ENCODE data around the gene MBNL2.

Gene MBNL2

DNA sequence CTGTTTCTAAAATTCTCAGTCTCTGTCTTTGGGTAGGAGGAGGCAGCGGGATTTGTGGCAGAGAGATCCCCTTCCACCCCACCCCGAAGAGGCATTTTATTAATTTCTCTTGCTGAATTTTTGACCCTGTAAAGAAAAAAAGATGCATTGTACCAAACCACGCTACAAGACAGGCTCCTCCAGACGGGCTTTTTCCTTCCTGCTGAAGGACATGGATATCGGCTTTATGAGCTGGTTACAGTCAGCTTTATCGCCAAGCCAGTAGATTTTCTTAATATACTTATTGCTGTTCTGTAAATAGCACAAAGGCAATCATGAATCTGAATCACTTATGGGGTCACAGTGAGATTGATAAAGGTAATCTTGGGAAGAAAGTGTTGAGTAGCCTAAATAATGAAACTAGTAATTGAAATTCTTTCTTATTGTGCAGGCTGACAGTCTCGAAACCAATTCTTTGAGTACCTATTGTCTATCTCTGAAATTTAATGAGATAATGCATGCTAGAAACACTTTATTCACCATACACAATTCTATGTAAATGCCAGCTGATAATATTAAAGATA lies 24.5 kb downstream of the MBNL2 start:
- TF ChIP-seq TAF1 (IDR thresholded peaks at IDR 0.05; ENCODE audit: borderline replicate concordance, low read depth, low read length) (no peak), POLR2AphosphoS5 (IDR thresholded peaks at IDR 0.05; ENCODE audit: low read depth, low read length) (no peak), POLR2A (IDR thresholded peaks at IDR 0.05; ENCODE audit: low read depth, low read length) (no peak)
- DNase-seq (ENCODE audit: insufficient read length) (no peak), FAIRE-seq (no peak)

DNA sequence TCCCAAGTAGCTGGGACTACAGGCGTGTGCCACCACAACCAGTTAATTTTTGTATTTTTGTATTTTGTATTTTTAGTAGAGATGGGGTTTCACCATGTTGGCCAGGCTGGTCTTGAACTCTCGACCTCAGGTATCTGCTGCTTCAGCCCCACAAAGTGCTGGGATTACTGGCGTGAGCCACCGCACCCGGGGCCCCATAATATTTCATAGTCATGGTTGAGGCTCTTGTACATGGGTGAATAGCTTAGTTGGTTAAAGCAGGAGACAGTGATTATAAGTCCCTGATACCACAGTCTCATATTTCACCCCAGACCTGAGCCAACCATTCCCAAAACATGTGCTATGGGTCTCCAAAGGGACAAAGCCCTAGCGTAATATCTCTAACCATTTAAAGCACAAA lies 26.1 kb downstream of the MBNL2 start:
- DNase-seq (ENCODE audit: insufficient read length) (no peak), FAIRE-seq (no peak)
- no peak for TF ChIP-seq POLR2A (IDR thresholded peaks at IDR 0.05; ENCODE audit: low read depth, low read length)

DNA sequence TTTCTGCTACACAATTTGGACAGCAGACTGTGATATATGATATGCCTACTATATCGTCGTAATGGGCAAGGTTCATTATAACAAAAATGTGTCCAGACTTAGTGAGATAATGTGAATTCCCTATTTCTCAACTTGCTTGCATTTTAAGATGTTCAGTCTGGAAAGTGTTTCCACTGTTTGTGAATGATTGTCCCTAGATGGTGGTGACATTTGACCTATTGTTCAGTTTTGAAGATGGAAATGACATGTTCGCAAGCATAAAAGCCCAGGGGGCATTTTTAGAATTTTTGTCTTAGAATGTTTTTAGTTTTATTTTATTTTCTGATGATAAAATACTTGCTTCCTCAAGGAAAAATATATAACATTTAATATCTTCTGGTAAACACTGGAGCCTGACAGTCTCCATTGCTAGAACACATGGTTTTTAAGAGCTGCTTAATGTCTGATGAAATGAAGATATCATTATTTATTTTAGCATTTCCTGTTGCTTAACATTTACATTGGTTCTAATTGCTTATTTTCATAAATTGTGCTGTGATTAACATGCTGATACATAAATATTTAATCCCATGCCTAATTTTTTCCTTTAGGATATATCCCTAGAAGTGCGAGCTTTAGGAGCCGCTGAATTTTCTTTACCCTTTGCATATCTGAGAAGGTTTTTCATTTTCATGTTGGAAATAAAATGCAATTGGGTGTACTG lies 27.1 kb downstream of the MBNL2 start:
- TF ChIP-seq TAF1 (IDR thresholded peaks at IDR 0.05; ENCODE audit: borderline replicate concordance, low read depth, low read length), result no peak
- TF ChIP-seq POLR2AphosphoS5 (IDR thresholded peaks at IDR 0.05; ENCODE audit: low read depth, low read length), result no peak
- TF ChIP-seq POLR2A (IDR thresholded peaks at IDR 0.05; ENCODE audit: low read depth, low read length), result no peak
- no peak for DNase-seq (ENCODE audit: insufficient read length)
- FAIRE-seq, result no peak

DNA sequence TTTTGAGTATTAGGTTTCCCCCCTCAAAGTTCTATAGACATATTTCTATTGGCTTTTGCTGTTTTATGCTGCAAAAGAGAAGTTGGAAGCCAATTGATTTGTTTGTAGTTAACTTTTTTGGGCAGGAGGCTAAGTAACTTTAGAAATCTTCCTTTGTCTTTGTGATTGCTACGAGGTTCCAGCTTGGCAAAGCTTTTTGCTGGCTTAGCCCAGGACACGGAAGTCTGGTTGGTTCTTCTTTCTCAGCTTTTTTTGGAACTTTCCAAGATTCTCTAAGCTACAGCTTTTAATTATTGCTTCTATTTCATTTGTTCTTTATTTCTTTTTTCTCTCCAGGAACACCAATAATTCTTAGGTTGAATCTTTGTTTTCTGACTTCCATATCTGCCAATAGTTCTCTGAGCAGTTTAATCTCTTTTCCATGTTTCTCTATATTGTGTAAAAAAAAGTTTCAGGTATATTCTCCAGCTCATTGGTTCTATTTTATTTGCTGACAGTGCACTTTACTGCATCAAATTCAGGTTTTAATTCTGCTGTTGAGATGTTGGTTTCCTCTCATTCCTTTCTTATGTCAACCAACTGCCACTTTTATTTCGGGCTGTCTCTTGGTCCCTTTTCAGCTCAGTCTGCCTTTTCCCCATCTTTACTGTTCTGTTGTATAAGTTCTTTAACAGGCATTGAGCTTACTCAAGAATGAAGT lies 27.8 kb downstream of the MBNL2 start:
- DNase-seq (ENCODE audit: insufficient read length), result no peak
- TF ChIP-seq POLR2AphosphoS5 (IDR thresholded peaks at IDR 0.05; ENCODE audit: low read depth, low read length) (no peak), POLR2A (IDR thresholded peaks at IDR 0.05; ENCODE audit: low read depth, low read length) (no peak), TAF1 (IDR thresholded peaks at IDR 0.05; ENCODE audit: borderline replicate concordance, low read depth, low read length) (no peak)
- no peak for FAIRE-seq

DNA sequence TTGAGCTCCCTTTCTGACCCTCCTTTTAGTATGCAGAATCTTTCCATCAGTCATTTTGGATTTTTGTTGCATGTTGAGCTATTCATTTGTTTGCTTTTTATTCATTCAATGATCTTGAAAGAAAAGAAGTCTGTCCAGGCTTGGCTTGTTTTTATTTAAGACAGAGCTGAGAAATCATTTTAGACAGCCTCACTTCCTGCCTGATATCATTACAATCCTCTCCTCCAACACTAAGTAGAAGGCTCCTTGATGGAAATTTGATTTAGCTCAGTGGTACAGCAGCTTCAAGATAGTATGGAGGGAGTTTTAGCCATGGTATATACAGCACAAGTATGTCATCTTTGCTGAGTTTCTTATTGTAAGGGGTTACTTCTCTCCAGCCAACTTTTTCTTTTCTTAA lies 28.4 kb downstream of the MBNL2 start:
- DNase-seq (ENCODE audit: insufficient read length), result no peak
- no peak for FAIRE-seq
- TF ChIP-seq POLR2AphosphoS5 (IDR thresholded peaks at IDR 0.05; ENCODE audit: low read depth, low read length) (no peak), TAF1 (IDR thresholded peaks at IDR 0.05; ENCODE audit: borderline replicate concordance, low read depth, low read length) (no peak), POLR2A (IDR thresholded peaks at IDR 0.05; ENCODE audit: low read depth, low read length) (no peak)

DNA sequence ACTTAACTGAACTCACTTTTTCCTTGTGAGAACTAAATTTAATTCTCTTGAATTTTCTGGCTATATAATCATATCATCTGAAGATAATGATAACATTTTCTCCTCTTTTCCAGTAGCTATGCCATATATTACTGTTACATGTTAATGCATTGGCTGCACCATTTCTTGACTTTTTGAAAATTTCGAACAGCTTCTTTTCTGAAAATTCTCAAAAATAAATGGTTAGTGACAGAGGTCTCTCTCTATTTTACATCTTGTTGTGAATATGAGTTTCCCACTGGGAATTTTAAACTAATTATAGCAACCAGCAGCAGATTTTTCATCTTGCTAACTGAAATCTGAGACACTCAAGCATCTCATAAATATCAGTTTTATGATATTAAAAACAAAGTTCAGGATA lies 30.6 kb downstream of the MBNL2 start:
- no peak for TF ChIP-seq POLR2A (IDR thresholded peaks at IDR 0.05; ENCODE audit: low read depth, low read length)
- no peak for TF ChIP-seq TAF1 (IDR thresholded peaks at IDR 0.05; ENCODE audit: borderline replicate concordance, low read depth, low read length)
- TF ChIP-seq POLR2AphosphoS5 (IDR thresholded peaks at IDR 0.05; ENCODE audit: low read depth, low read length), result no peak
- no peak for DNase-seq (ENCODE audit: insufficient read length)
- no peak for FAIRE-seq

DNA sequence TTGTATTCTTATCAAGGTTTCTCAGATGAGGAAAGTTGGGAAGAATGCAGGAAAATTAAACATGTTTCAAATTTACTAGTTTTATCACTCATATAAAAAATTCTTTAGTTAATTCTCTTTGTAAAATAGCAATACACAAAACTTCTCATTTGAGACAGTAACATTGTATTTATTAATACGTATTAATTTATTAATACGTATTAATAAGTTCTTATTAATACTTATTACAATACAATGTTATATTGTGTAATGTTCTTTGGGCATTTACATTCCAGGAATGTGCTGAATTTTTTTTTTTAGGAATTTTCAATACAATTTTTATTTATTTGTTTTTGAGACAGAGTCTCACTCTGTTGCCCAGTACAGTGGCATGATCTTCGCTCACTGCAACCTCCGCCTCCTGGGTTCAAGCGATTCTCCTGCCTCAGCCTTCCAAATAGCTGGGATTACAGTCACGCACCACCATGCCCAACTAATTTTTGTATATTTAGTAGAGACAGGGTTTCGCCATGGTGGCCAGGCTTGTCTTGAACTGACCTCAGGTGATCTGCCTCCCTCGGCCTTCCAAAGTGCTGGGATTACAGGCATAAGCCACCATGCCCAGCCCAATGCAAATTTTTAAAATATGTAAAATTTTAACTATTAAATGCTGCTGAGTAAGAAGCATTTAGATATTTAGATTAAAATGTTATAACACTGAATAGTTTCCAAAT lies 31.6 kb downstream of the MBNL2 start:
- TF ChIP-seq POLR2AphosphoS5 (IDR thresholded peaks at IDR 0.05; ENCODE audit: low read depth, low read length), result no peak
- no peak for TF ChIP-seq TAF1 (IDR thresholded peaks at IDR 0.05; ENCODE audit: borderline replicate concordance, low read depth, low read length)
- TF ChIP-seq POLR2A (IDR thresholded peaks at IDR 0.05; ENCODE audit: low read depth, low read length), result no peak
- no peak for DNase-seq (ENCODE audit: insufficient read length)
- FAIRE-seq, result no peak

DNA sequence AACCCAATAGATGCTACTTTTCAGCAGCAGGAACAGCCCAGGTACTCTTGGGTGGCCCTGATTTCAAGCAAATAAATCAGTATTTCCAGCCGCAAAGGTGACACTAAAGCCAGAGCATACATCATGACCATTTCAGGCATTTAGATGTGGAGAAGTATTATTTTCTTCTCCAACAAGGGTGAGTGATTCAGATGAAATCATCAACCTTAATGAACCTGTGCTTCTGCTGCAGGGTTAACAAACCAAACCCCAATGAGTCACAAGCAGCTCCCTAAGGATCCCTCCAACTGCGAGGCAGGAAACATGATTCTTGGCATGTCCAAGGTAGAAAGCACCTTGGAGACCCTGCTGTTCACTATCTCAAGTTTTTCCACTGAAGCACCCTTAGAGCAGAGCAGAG lies 32.7 kb downstream of the MBNL2 start:
- FAIRE-seq (no peak), DNase-seq (ENCODE audit: insufficient read length) (no peak)
- TF ChIP-seq TAF1 (IDR thresholded peaks at IDR 0.05; ENCODE audit: borderline replicate concordance, low read depth, low read length), result no peak
- TF ChIP-seq POLR2A (IDR thresholded peaks at IDR 0.05; ENCODE audit: low read depth, low read length), result no peak
- TF ChIP-seq POLR2AphosphoS5 (IDR thresholded peaks at IDR 0.05; ENCODE audit: low read depth, low read length), result no peak

DNA sequence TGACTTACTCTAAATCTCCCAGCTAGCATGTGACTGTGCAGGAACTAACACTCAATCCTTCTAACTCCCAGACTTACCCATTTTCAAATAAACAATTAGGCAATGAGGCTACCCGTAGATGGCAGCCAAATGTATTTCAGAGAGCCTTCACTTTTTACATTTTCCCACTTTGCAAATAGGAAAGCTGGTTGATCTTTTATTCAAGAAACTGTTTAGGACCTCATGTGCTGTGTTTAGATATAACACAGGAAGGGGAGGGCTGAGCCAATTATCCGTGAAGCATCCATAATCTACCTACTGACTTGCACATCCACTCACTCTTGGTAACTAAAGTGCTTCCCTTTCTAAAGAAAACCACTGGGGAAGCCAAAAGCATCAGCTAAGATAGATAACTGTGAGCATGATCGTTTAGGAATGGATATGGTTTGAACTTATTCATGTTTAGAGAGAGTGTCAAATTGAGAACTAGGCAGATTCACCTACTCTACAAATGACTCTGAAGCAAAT lies 33.4 kb downstream of the MBNL2 start:
- no peak for FAIRE-seq
- TF ChIP-seq POLR2A (IDR thresholded peaks at IDR 0.05; ENCODE audit: low read depth, low read length), result no peak
- TF ChIP-seq POLR2AphosphoS5 (IDR thresholded peaks at IDR 0.05; ENCODE audit: low read depth, low read length), result no peak
- no peak for TF ChIP-seq TAF1 (IDR thresholded peaks at IDR 0.05; ENCODE audit: borderline replicate concordance, low read depth, low read length)
- no peak for DNase-seq (ENCODE audit: insufficient read length)

DNA sequence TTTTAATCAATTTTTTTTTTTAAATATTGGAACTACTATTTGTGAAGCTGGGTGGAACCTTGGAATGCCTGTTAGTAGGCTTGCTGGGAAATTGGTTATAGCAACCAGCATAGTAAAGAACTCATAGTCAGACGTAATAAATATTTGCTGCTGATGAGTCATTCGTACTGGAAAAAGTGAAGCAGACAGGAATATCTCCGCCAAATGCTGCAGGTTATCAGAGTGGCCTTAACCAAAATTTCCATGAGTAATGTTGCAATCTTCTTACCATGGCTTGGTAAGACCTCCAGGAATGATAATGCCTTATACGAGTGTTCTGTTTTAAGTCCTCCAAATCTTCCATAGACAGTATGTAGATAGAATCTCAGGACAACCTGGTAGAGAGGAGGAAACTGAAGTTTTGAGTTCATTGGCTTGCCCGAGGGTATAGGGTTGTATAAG lies 34.2 kb downstream of the MBNL2 start:
- DNase-seq (ENCODE audit: insufficient read length) (no peak), FAIRE-seq (no peak)
- TF ChIP-seq TAF1 (IDR thresholded peaks at IDR 0.05; ENCODE audit: borderline replicate concordance, low read depth, low read length), result no peak
- no peak for TF ChIP-seq POLR2AphosphoS5 (IDR thresholded peaks at IDR 0.05; ENCODE audit: low read depth, low read length)
- TF ChIP-seq POLR2A (IDR thresholded peaks at IDR 0.05; ENCODE audit: low read depth, low read length), result no peak

DNA sequence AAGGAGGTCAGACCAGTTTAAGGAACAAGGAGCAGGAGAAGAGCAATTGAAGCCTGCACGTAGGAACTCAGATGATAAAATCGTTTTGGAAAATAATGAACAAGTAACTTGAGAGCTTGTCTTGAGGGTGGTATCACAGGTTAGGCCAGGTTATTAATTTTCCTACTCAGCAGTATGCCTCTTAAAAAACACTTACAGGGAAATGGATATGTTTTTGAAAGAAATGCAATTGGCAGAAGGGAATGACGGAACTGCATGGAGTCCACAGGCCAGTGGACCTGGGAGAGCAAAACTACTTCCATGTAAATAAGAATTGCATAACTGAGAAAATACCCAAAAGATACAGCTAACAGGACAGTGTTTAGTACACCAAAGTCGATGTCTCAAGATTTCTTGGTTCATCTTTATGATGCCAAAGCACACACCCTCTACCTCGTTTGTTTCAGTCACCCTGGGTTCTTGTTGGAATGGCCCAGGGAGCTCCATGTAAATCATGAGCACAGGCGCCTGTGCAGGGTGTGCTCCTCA lies 35.2 kb downstream of the MBNL2 start:
- DNase-seq (ENCODE audit: insufficient read length) (no peak), FAIRE-seq (no peak)
- TF ChIP-seq POLR2AphosphoS5 (IDR thresholded peaks at IDR 0.05; ENCODE audit: low read depth, low read length) (no peak), TAF1 (IDR thresholded peaks at IDR 0.05; ENCODE audit: borderline replicate concordance, low read depth, low read length) (no peak), POLR2A (IDR thresholded peaks at IDR 0.05; ENCODE audit: low read depth, low read length) (no peak)
